Liver (tissue), 9 donors: ENCODE data around the gene WASL. TPM values are rescaled to one million over a fixed set of nuclear protein-coding genes. Genes with fewer than 3 reads are reported as not detected.

Source experiments
- DNase-seq: peaks from one replicate; pipeline ENCODE4 v3.0.0-alpha.2; 2017; ENCODE audit warnings: low spot score
- H3K27ac ChIP-seq, 2 donors: one replicate each; pipeline ENCODE4 v1.7.0; 2013; ENCODE audit warnings: inconsistent platforms in 2 of 2, low read length in 2 of 2, control low read depth in 1 of 2, low read depth in 1 of 2, mild to moderate bottlenecking in 1 of 2
- H3K27me3 ChIP-seq, 4 donors: one replicate each; pipeline versions ENCODE4 v1.6.1 to v1.7.0; 2013; ENCODE audit warnings: low read length in 3 of 4, inconsistent platforms in 1 of 4, mild to moderate bottlenecking in 1 of 4, moderate library complexity in 1 of 4; ENCODE audit not compliant: control insufficient read depth in 4 of 4, insufficient read depth in 4 of 4
- H3K36me3 ChIP-seq, 4 donors: one replicate each; pipeline versions ENCODE4 v1.6.1 to v1.7.0; 2013; ENCODE audit warnings: low read length in 3 of 4, mild to moderate bottlenecking in 3 of 4, low read depth in 1 of 4, moderate library complexity in 1 of 4; ENCODE audit not compliant: control insufficient read depth in 4 of 4, insufficient read depth in 3 of 4
- H3K4me1 ChIP-seq, 4 donors: one replicate each; pipeline versions ENCODE4 v1.6.1 to v1.7.0; 2013; ENCODE audit warnings: low read length in 3 of 4, mild to moderate bottlenecking in 3 of 4, moderate library complexity in 1 of 4; ENCODE audit not compliant: control insufficient read depth in 4 of 4, insufficient read depth in 4 of 4
- H3K4me3 ChIP-seq, 3 donors: one replicate each; pipeline versions ENCODE4 v1.6.1 to v1.7.0; 2013; ENCODE audit warnings: low read length in 3 of 3, control low read depth in 1 of 3, low read depth in 1 of 3, mild to moderate bottlenecking in 1 of 3
- H3K9ac ChIP-seq, 2 donors: one replicate each; pipeline ENCODE4 v1.7.0; 2013; ENCODE audit warnings: low read length in 2 of 2, mild to moderate bottlenecking in 2 of 2, moderate library complexity in 2 of 2, control low read depth in 1 of 2, low read depth in 1 of 2
- H3K9me3 ChIP-seq, 4 donors: one replicate each; pipeline versions ENCODE4 v1.6.1 to v1.7.0; 2013; ENCODE audit warnings: low read length in 3 of 4; ENCODE audit not compliant: control insufficient read depth in 4 of 4
- ATF3 ChIP-seq: IDR thresholded peaks from 2 replicates; pipeline ENCODE4 v1.6.1; 2016; ENCODE audit warnings: antibody characterized with exemption
- CTCF ChIP-seq: fragments of 150-350 bp; IDR thresholded peaks from 2 replicates; pipeline ENCODE4 v1.5.1; 2017; ENCODE audit warnings: improper control_type of control experiment, low read depth, low read length; ENCODE audit not compliant: missing input control
- EGR1 ChIP-seq, 2 donors: IDR thresholded peaks; 2 replicates each; pipeline ENCODE4 v1.6.1; 2016 to 2018; ENCODE audit warnings: antibody characterized with exemption in 2 of 2, low read depth in 2 of 2
- FOXA1 ChIP-seq: IDR thresholded peaks from 2 replicates; pipeline ENCODE4 v1.6.1; 2016; ENCODE audit warnings: antibody characterized with exemption
- FOXA2 ChIP-seq: IDR thresholded peaks from 2 replicates; pipeline ENCODE4 v1.6.1; 2016; ENCODE audit warnings: antibody characterized with exemption
- GABPA ChIP-seq, 2 donors: IDR thresholded peaks in 1 of 2; conservative IDR thresholded peaks in 1 of 2; 2 replicates each; pipeline ENCODE4 v1.6.1; 2016; ENCODE audit warnings: antibody characterized with exemption in 2 of 2, mild to moderate bottlenecking in 1 of 2, moderate library complexity in 1 of 2
- HNF4A ChIP-seq, 2 donors: conservative IDR thresholded peaks; 2 replicates each; pipeline ENCODE4 v1.6.1; 2016; ENCODE audit warnings: antibody characterized with exemption in 2 of 2, mild to moderate bottlenecking in 2 of 2
- HNF4G ChIP-seq: IDR thresholded peaks from 2 replicates; pipeline ENCODE4 v1.6.1; 2016; ENCODE audit warnings: antibody characterized with exemption
- NR2F2 ChIP-seq: IDR thresholded peaks from 2 replicates; pipeline ENCODE4 v1.6.1; 2016; ENCODE audit warnings: antibody characterized with exemption
- RAD21 ChIP-seq, 2 donors: IDR thresholded peaks; 2 replicates each; pipeline ENCODE4 v1.6.1; 2016; ENCODE audit warnings: antibody characterized with exemption in 2 of 2, mild to moderate bottlenecking in 2 of 2
- RXRA ChIP-seq, 2 donors: IDR thresholded peaks; 2 replicates each; pipeline ENCODE4 v1.6.1; 2017 to 2018; ENCODE audit warnings: antibody characterized with exemption in 2 of 2, mild to moderate bottlenecking in 1 of 2
- SP1 ChIP-seq: IDR thresholded peaks from 2 replicates; pipeline ENCODE4 v1.6.1; 2018; ENCODE audit warnings: antibody characterized with exemption, mild to moderate bottlenecking
- TAF1 ChIP-seq: conservative IDR thresholded peaks from 2 replicates; pipeline ENCODE4 v1.6.1; 2016; ENCODE audit warnings: antibody characterized with exemption, mild to moderate bottlenecking
- YY1 ChIP-seq: IDR thresholded peaks from 2 replicates; pipeline ENCODE4 v1.6.1; 2016; ENCODE audit warnings: antibody characterized with exemption, mild to moderate bottlenecking
- WGBS: extraction: QIAGEN DNeasy Blood & Tissue Kit; methylation state at CpG from one replicate; pipeline ENCODE4 v1.1.7; 2013; 5-methylcytosine and 5-hydroxymethylcytosine counted together
- polyA plus RNA-seq, 2 donors: library from polyadenylated mRNA; stranded (reverse) in 1 of 2; unstranded in 1 of 2; fragments of 200-250 nt in 1 of 2; fragments of >200 nt in 1 of 2; fragmentation: Nextera tagmentation in 1 of 2; extraction: Ambion mirVana in 1 of 2; gene quantifications; one replicate each; pipeline versions ENCODE4 v1.2.1 to v1.2.3, GENCODE V29; 2013 to 2015
- total RNA-seq, 2 donors: library from RNA; depleted of rRNA; stranded (reverse); fragments of >200 nt; gene quantifications; one replicate each; pipeline ENCODE4 v1.2.3, GENCODE V29; 2014
- TF ChIP-seq, protein P1 (sequence below): IDR thresholded peaks from 2 replicates; pipeline ENCODE4 v1.6.1; 2016; ENCODE audit warnings: antibody characterized with exemption
- TF ChIP-seq, protein P2 (sequence below): IDR thresholded peaks from 2 replicates; pipeline ENCODE4 v1.6.1; 2016; ENCODE audit warnings: antibody characterized with exemption
- TF ChIP-seq, protein P3 (sequence below): IDR thresholded peaks from 2 replicates; pipeline ENCODE4 v1.6.1; 2016; ENCODE audit warnings: antibody characterized with exemption, mild to moderate bottlenecking
- donor health status: healthy.
- donor health status: healthy.
- donor health status: healthy.
- donor health status: healthy.
- donor health status: healthy.

WASL gene
- total and polyA plus RNA-seq, 4 donors: 12.9 to 20.7 (median 18.1) TPM

- no peak for DNase-seq
- H3K9ac ChIP-seq: no peak overlapping the region
- TF ChIP-seq RXRA (IDR thresholded peaks at IDR 0.05) (no peak), YY1 (no peak), TAF1 (no peak), HNF4A (conservative IDR thresholded peaks at IDR 0.05) (no peak), NR2F2 (no peak), SP1 (no peak), FOXA2 (no peak), EGR1 (IDR thresholded peaks at IDR 0.05; ENCODE audit: low read depth in 2 of 2) (no peak), GABPA (IDR thresholded peaks at IDR 0.05 in 1 of 2, conservative IDR thresholded peaks at IDR 0.05 in 1 of 2) (no peak)
- TF ChIP-seq, protein P1, sequence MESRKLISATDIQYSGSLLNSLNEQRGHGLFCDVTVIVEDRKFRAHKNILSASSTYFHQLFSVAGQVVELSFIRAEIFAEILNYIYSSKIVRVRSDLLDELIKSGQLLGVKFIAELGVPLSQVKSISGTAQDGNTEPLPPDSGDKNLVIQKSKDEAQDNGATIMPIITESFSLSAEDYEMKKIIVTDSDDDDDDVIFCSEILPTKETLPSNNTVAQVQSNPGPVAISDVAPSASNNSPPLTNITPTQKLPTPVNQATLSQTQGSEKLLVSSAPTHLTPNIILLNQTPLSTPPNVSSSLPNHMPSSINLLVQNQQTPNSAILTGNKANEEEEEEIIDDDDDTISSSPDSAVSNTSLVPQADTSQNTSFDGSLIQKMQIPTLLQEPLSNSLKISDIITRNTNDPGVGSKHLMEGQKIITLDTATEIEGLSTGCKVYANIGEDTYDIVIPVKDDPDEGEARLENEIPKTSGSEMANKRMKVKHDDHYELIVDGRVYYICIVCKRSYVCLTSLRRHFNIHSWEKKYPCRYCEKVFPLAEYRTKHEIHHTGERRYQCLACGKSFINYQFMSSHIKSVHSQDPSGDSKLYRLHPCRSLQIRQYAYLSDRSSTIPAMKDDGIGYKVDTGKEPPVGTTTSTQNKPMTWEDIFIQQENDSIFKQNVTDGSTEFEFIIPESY: no peak
- H3K36me3 ChIP-seq: no peaks in the 10 kb centered on the region
- no peak overlapping the region for H3K27ac ChIP-seq
- WGBS: 95% methylated on average over 6 of the region's 6 CpGs
- H3K9me3 ChIP-seq: no peaks in the 10 kb centered on the region
- no peaks in the 10 kb centered on the region for H3K4me1 ChIP-seq
- no peaks in the 10 kb centered on the region for H3K27me3 ChIP-seq
- no peak overlapping the region for H3K4me3 ChIP-seq
These were observed 95.6 kb downstream of the WASL start for GRCh38 chr7:123653162-123653561.

- TF ChIP-seq RAD21 (IDR thresholded peaks at IDR 0.05) (no peak), ATF3 (no peak), TAF1 (no peak), FOXA2 (no peak), HNF4G (no peak), FOXA1 (no peak), HNF4A (conservative IDR thresholded peaks at IDR 0.05) (no peak), CTCF (no peak), GABPA (IDR thresholded peaks at IDR 0.05 in 1 of 2, conservative IDR thresholded peaks at IDR 0.05 in 1 of 2) (no peak), SP1 (no peak)
- TF ChIP-seq, protein P2, sequence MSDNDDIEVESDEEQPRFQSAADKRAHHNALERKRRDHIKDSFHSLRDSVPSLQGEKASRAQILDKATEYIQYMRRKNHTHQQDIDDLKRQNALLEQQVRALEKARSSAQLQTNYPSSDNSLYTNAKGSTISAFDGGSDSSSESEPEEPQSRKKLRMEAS: no peak
- TF ChIP-seq, protein P1: no peak
- TF ChIP-seq, protein P3, sequence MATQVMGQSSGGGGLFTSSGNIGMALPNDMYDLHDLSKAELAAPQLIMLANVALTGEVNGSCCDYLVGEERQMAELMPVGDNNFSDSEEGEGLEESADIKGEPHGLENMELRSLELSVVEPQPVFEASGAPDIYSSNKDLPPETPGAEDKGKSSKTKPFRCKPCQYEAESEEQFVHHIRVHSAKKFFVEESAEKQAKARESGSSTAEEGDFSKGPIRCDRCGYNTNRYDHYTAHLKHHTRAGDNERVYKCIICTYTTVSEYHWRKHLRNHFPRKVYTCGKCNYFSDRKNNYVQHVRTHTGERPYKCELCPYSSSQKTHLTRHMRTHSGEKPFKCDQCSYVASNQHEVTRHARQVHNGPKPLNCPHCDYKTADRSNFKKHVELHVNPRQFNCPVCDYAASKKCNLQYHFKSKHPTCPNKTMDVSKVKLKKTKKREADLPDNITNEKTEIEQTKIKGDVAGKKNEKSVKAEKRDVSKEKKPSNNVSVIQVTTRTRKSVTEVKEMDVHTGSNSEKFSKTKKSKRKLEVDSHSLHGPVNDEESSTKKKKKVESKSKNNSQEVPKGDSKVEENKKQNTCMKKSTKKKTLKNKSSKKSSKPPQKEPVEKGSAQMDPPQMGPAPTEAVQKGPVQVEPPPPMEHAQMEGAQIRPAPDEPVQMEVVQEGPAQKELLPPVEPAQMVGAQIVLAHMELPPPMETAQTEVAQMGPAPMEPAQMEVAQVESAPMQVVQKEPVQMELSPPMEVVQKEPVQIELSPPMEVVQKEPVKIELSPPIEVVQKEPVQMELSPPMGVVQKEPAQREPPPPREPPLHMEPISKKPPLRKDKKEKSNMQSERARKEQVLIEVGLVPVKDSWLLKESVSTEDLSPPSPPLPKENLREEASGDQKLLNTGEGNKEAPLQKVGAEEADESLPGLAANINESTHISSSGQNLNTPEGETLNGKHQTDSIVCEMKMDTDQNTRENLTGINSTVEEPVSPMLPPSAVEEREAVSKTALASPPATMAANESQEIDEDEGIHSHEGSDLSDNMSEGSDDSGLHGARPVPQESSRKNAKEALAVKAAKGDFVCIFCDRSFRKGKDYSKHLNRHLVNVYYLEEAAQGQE: no peak
- no peak overlapping the region for H3K4me3 ChIP-seq
- H3K36me3 ChIP-seq: no peaks in the 10 kb centered on the region
- 99% methylated on average over 1 of the region's 1 CpG for WGBS
- H3K4me1 ChIP-seq: no peaks in the 10 kb centered on the region
- H3K9me3 ChIP-seq: no peaks in the 10 kb centered on the region
- H3K27me3 ChIP-seq: no peaks in the 10 kb centered on the region
- no peak overlapping the region for H3K27ac ChIP-seq
- H3K9ac ChIP-seq: no peak overlapping the region
- no peak for DNase-seq
These were observed 96.4 kb downstream of the WASL start for GRCh38 chr7:123652406-123652805.
